OCI-LY3 (cell line): ENCODE measurements around the gene PDCD4.

ENCODE experiments used
- CTCF ChIP-seq: fragments of 200-600, 300-600 bp; sonication (generic); IDR thresholded peaks from 2 replicates; pipeline ENCODE4 v1.5.1; 2014; ENCODE audit warnings: antibody characterized with exemption, low read length, low read depth
- EZH2phosphoT487 ChIP-seq: fragments of 200-600 bp; shearing (Covaris generic); IDR thresholded peaks from 2 replicates; pipeline ENCODE4 v1.6.1; 2018; ENCODE audit warnings: antibody characterized with exemption, mixed run types, low read depth

GRCh38 chr10:110858297-110858934, 13.3 kb upstream of the PDCD4 start:
- no peak for TF ChIP-seq CTCF
- no peak for TF ChIP-seq EZH2phosphoT487
